ENCODE results near the gene MYO1E.
A peak's percentile ranks its signal among the peaks of the same experiment; 100 is the strongest.

Gene MYO1E

GRCh38 chr15:59385171-59385570, 12.5 kb upstream of the MYO1E start:
- no peak for DNase-seq

- no peak for DNase-seq
Observed at GRCh38 chr15:59384507-59384906, 11.8 kb upstream of the MYO1E start.

- DNase-seq = no peak
Observed at GRCh38 chr15:59380902-59381610, 8.4 kb upstream of the MYO1E start.

GRCh38 chr15:59379531-59379930, 6.9 kb upstream of the MYO1E start:
- DNase-seq = no peak

- DNase-seq = no peak
Observed at GRCh38 chr15:59378855-59379254, 6.2 kb upstream of the MYO1E start.

- DNase-seq = no peak
Observed at GRCh38 chr15:59377924-59378323, 5.3 kb upstream of the MYO1E start.

- DNase-seq = peak in 1 of 2 experiments; percentile 2
Observed at GRCh38 chr15:59376733-59377132, 4.1 kb upstream of the MYO1E start.

- no peak for DNase-seq
Observed at GRCh38 chr15:59373215-59373614, 544 bp upstream of the MYO1E start.

GRCh38 chr15:59371458-59372351, 966 bp downstream of the MYO1E start:
- no peak for DNase-seq

- DNase-seq = no peak
Observed at GRCh38 chr15:59369597-59369996, 3.1 kb downstream of the MYO1E start.

- no peak for DNase-seq
Observed at GRCh38 chr15:59367022-59367451, 5.6 kb downstream of the MYO1E start.

GRCh38 chr15:59366333-59367021, 6.2 kb downstream of the MYO1E start:
- no peak for DNase-seq

- DNase-seq = no peak
Observed at GRCh38 chr15:59364248-59364647, 8.4 kb downstream of the MYO1E start.

- no peak for DNase-seq
Observed at GRCh38 chr15:59362331-59362730, 10.3 kb downstream of the MYO1E start.

- DNase-seq = no peak
Observed at GRCh38 chr15:59360896-59361295, 11.8 kb downstream of the MYO1E start.

- DNase-seq = no peak
Observed at GRCh38 chr15:59360305-59360704, 12.4 kb downstream of the MYO1E start.

- DNase-seq = no peak
Observed at GRCh38 chr15:59355730-59356129, 16.9 kb downstream of the MYO1E start.

- no peak for DNase-seq
Observed at GRCh38 chr15:59354417-59355031, 18.1 kb downstream of the MYO1E start.

- no peak for DNase-seq
Observed at GRCh38 chr15:59353994-59354416, 18.7 kb downstream of the MYO1E start.

GRCh38 chr15:59352683-59353082, 20.0 kb downstream of the MYO1E start:
- no peak for DNase-seq

- DNase-seq = no peak
Observed at GRCh38 chr15:59352189-59352588, 20.5 kb downstream of the MYO1E start.

GRCh38 chr15:59350421-59350732, 22.3 kb downstream of the MYO1E start:
- no peak for DNase-seq

All from Kasumi-1 (cell line).